ENCODE results near the gene UVRAG.

- TF ChIP-seq ZNF530 (tag by site-specific recombination; IDR thresholded peaks at IDR 0.05; ENCODE audit: low read depth): no peak
- no peak for TF ChIP-seq ZNF629 (tag by site-specific recombination; IDR thresholded peaks at IDR 0.05)
- TF ChIP-seq SETDB1 (IDR thresholded peaks at IDR 0.05; ENCODE audit: insufficient read length, low read length): no peak
- TF ChIP-seq CTCF (tag by site-specific recombination; IDR thresholded peaks at IDR 0.05): no peak
- no peak for TF ChIP-seq ZBTB10 (tag by site-specific recombination; IDR thresholded peaks at IDR 0.05)
- TF ChIP-seq ZNF677 (tag by site-specific recombination; IDR thresholded peaks at IDR 0.05): no peak
- no peak for TF ChIP-seq ZNF157 (tag by site-specific recombination; IDR thresholded peaks at IDR 0.05)
- no peak for TF ChIP-seq ZFP37 (tag by site-specific recombination; IDR thresholded peaks at IDR 0.05)
- no peak for TF ChIP-seq SP7 (tag by site-specific recombination; IDR thresholded peaks at IDR 0.05)
Observed at GRCh38 chr11:76174330-76174729, 359.3 kb downstream of the UVRAG start.

Data from HEK293 (cell line).